ENCODE results near the gene POMC. TPM values are rescaled to one million over a fixed set of nuclear protein-coding genes. Genes with fewer than 3 reads are reported as not detected.
"Not testable (repeated sequence)": the region's sequence is repeated elsewhere in the genome, so short reads cannot be mapped to it uniquely, and the experiment has no call there.

The POMC gene
- total RNA-seq, 1 donor from 2014 or later = not detected

GRCh38 chr2:25140535-25140934 lies 27.8 kb downstream of the POMC start:
- not testable (repeated sequence) for DNase-seq (ENCODE audit: low read depth)

GRCh38 chr2:25132693-25133092 lies 35.7 kb downstream of the POMC start:
- no peak for DNase-seq (ENCODE audit: low read depth)

GRCh38 chr2:25132299-25132635 lies 36.1 kb downstream of the POMC start:
- no peak for DNase-seq (ENCODE audit: low read depth)

GRCh38 chr2:25131567-25132298 lies 36.6 kb downstream of the POMC start:
- DNase-seq (ENCODE audit: low read depth) = no peak

- no peak for DNase-seq (ENCODE audit: low read depth)
These were observed 37.2 kb downstream of the POMC start for GRCh38 chr2:25131253-25131566.

- no peak for DNase-seq (ENCODE audit: low read depth)
These were observed 38.4 kb downstream of the POMC start for GRCh38 chr2:25129901-25130520.

- no peak for DNase-seq (ENCODE audit: low read depth)
These were observed 40.7 kb downstream of the POMC start for GRCh38 chr2:25127646-25128045.

- not testable (repeated sequence) for DNase-seq (ENCODE audit: low read depth)
These were observed 41.3 kb downstream of the POMC start for GRCh38 chr2:25127071-25127470.

- DNase-seq (ENCODE audit: low read depth) = no peak
These were observed 42.4 kb downstream of the POMC start for GRCh38 chr2:25125976-25126375.

GRCh38 chr2:25125189-25125588 lies 43.2 kb downstream of the POMC start:
- DNase-seq (ENCODE audit: low read depth) = peak; percentile 44

GRCh38 chr2:25123682-25124081 lies 44.7 kb downstream of the POMC start:
- DNase-seq (ENCODE audit: low read depth) = peak; percentile 3

- no peak for DNase-seq (ENCODE audit: low read depth)
These were observed 46.0 kb downstream of the POMC start for GRCh38 chr2:25122367-25122766.

GRCh38 chr2:25119263-25119662 lies 49.1 kb downstream of the POMC start:
- no peak for DNase-seq (ENCODE audit: low read depth)

- DNase-seq (ENCODE audit: low read depth) = no peak
These were observed 51.4 kb downstream of the POMC start for GRCh38 chr2:25116956-25117355.

- peak; percentile 18 for DNase-seq (ENCODE audit: low read depth)
These were observed 52.5 kb downstream of the POMC start for GRCh38 chr2:25115902-25116301.

GRCh38 chr2:25115249-25115883 lies 53.0 kb downstream of the POMC start:
- no peak for DNase-seq (ENCODE audit: low read depth)

GRCh38 chr2:25112113-25112512 lies 56.3 kb downstream of the POMC start:
- no peak for DNase-seq (ENCODE audit: low read depth)

Other genes with a start within 250 kb of the POMC start
- 3.5 and 6.5 TPM in 2 replicates for gene ADCY3, start 248.3 kb downstream of the POMC start, total RNA-seq
- gene DNAJC27, start 196.6 kb downstream of the POMC start, total RNA-seq = 6.0 and 8.6 TPM in 2 replicates
- gene EFR3B, start 126.5 kb downstream of the POMC start, total RNA-seq = 0.26 and 0.45 TPM in 2 replicates
- 5.7 and 5.8 TPM in 2 replicates for gene DNMT3A, start 173.3 kb upstream of the POMC start, total RNA-seq

All from myocyte (in vitro differentiated cells).